ENCODE data around the gene TNFRSF6B. TPM values are rescaled to one million over a fixed set of nuclear protein-coding genes. Genes with fewer than 3 reads are reported as not detected.

Gene TNFRSF6B
- total and polyA plus RNA-seq, 2 donors (not counting 3 experiments of a cell fraction or from before 2014, with no cell fraction given), result 0.69 to 11.3 TPM

DNA sequence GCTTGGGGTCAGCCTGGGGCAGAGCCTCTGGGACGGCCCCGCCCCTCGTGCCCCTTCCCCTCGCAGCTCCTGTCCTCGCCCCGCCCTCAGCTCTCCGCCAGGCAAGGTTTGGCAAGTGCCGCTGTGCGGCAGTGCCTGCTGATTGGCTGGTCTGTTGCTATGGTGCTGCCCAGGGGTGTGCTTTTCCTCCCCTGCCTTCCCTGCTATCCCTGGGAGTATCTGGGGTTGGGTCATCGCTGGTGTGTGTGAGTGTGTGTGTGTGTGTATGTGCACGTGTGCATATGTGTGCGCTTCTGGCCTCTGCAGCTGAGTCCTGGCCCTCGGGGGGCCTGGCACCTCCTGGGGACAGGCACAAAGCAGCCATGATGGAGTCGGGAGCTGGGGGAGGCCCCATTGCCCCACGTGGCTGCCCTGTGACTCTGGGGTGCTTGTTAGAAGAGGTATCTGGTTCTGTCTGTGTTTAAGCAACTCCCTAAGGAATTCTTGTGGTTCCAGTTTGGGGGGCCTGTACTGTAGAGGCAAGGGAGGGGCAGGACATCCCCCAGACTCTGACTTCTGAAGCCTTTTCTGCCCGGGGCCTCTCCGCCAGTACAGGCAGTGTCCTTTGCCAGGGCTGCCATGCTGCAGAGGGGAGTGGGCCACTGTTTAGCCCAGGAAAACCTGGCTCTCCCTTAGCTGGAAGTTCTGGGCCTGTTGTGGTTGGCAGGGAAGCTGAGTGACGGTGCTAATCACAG is 31.4 kb upstream of the TNFRSF6B start:
- dilution Hi-C loops (cut with MboI; ENCODE audit: extremely low pct_ligation_motif_present, low sequenced_read_pairs), result no loop called here
- intact Hi-C loops (cut with micrococcal nuclease), result no loop called here
- DNase-seq (ENCODE audit: low read depth, low spot score) (no peak), FAIRE-seq (no peak)
- POLR2A ChIA-PET, result no interaction called here
- CTCF ChIA-PET, result interaction anchor here (1.4 kb wide), 1 partner anchor 22 kb away, joined by 3 read pairs; no protein-coding TSS in a partner anchor
- no peaks in the 10 kb centered on the region for H3K4me1 ChIP-seq (ENCODE audit: control insufficient read depth, extremely low read depth, insufficient read depth, low read length)
- H3K27ac ChIP-seq (ENCODE audit: insufficient read depth, low read depth, low read length), result no peak overlapping the region
- H3K27me3 ChIP-seq (ENCODE audit: control insufficient read depth in 2 of 2, insufficient read depth in 2 of 2, low read length in 2 of 2), result no peaks in the 10 kb centered on the region
- H3K4me3 ChIP-seq (replicated peaks in 1 of 3; ENCODE audit: insufficient read depth in 1 of 3, low read depth in 1 of 3, low read length in 3 of 3), result no peak overlapping the region
- no peaks in the 10 kb centered on the region for H3K9me1 ChIP-seq (replicated peaks; ENCODE audit: control insufficient read depth, extremely low read depth, insufficient read depth, low read length)
- TF ChIP-seq POLR2A (IDR thresholded peaks at IDR 0.05; ENCODE audit: low read depth, low read length) (no peak), EZH2 (IDR thresholded peaks at IDR 0.05; ENCODE audit: borderline replicate concordance, low read depth, low read length, severe bottlenecking) (no peak), MAX (IDR thresholded peaks at IDR 0.05; ENCODE audit: insufficient read depth, insufficient read length) (no peak), CTCF (IDR thresholded peaks at IDR 0.05; ENCODE audit: extremely low read depth in 1 of 2, insufficient read depth in 1 of 2, low read depth in 1 of 2, low read length in 2 of 2) (no peak), MYC (IDR thresholded peaks at IDR 0.05; ENCODE audit: low read depth, low read length) (no peak), JUN (IDR thresholded peaks at IDR 0.05; ENCODE audit: borderline replicate concordance, insufficient read depth, insufficient read length, low read depth) (no peak), FOS (IDR thresholded peaks at IDR 0.05; ENCODE audit: borderline replicate concordance, insufficient read depth, low read length) (no peak), POLR2AphosphoS5 (IDR thresholded peaks at IDR 0.05; ENCODE audit: insufficient read depth, low read depth, low read length) (no peak), GATA2 (IDR thresholded peaks at IDR 0.05; ENCODE audit: insufficient read depth, insufficient read length, low read depth, low read length) (no peak)
- H2AFZ ChIP-seq (ENCODE audit: low read depth, low read length), result no peak overlapping the region
- no peak overlapping the region for H3K9ac ChIP-seq (replicated peaks; ENCODE audit: extremely low read depth, insufficient read depth, low read length)
- H3K36me3 ChIP-seq (ENCODE audit: control insufficient read depth in 2 of 2, extremely low read depth in 1 of 2, insufficient read depth in 2 of 2, low read length in 2 of 2), result peaks cover 2 to 38% of the 10 kb centered on the region in 2 experiments
- H3K4me2 ChIP-seq (ENCODE audit: insufficient read depth, low read length), result no peak overlapping the region
- peaks cover 10% of the 10 kb centered on the region for H3K79me2 ChIP-seq (ENCODE audit: control insufficient read depth, insufficient read depth, low read length)
- no peaks in the 10 kb centered on the region for H3K9me3 ChIP-seq (replicated peaks; ENCODE audit: control insufficient read depth, insufficient read depth, low read length)
- no TSS peak for BruUV-seq (replicated peaks)
- H4K20me1 ChIP-seq (replicated peaks; ENCODE audit: control insufficient read depth, extremely low read depth, insufficient read depth, low read length), result no peaks in the 10 kb centered on the region
